GM18499 (cell line): Measurements from ENCODE around the gene PTP4A2.
"Not testable (repeated sequence)": the region's sequence is repeated elsewhere in the genome, so short reads cannot be mapped to it uniquely, and the experiment has no call there.

Source experiments
- ATAC-seq: cut with Tn5 transposase; IDR thresholded peaks from one replicate; pipeline ENCODE4 v1.9.1; 2021; ENCODE audit warnings: moderate number of reproducible peaks; ENCODE audit not compliant: insufficient read depth, unreplicated experiment

Gene PTP4A2

GRCh38 chr1:31926853-31927660 is 11.1 kb downstream of the PTP4A2 start:
- ATAC-seq = no peak

- ATAC-seq = no peak
Observed at GRCh38 chr1:31926252-31926651, 11.9 kb downstream of the PTP4A2 start.

- not testable (repeated sequence) for ATAC-seq
Observed at GRCh38 chr1:31925824-31926223, 12.3 kb downstream of the PTP4A2 start.

- no peak for ATAC-seq
Observed at GRCh38 chr1:31924839-31925238, 13.3 kb downstream of the PTP4A2 start.

- ATAC-seq = no peak
Observed at GRCh38 chr1:31923901-31924535, 14.2 kb downstream of the PTP4A2 start.

GRCh38 chr1:31920956-31921355 is 17.2 kb downstream of the PTP4A2 start:
- ATAC-seq = no peak

GRCh38 chr1:31919591-31919990 is 18.6 kb downstream of the PTP4A2 start:
- no peak for ATAC-seq

GRCh38 chr1:31915438-31915837 is 22.7 kb downstream of the PTP4A2 start:
- ATAC-seq = no peak

GRCh38 chr1:31913968-31914367 is 24.2 kb downstream of the PTP4A2 start:
- ATAC-seq = no peak

- ATAC-seq = no peak
Observed at GRCh38 chr1:31912839-31913239, 25.3 kb downstream of the PTP4A2 start.

GRCh38 chr1:31911994-31912780 is 26.0 kb downstream of the PTP4A2 start:
- no peak for ATAC-seq

GRCh38 chr1:31910933-31911332 is 27.2 kb downstream of the PTP4A2 start:
- no peak for ATAC-seq

GRCh38 chr1:31909691-31910090 is 28.5 kb downstream of the PTP4A2 start:
- ATAC-seq = no peak

GRCh38 chr1:31906557-31906956 is 31.6 kb downstream of the PTP4A2 start:
- ATAC-seq = no peak

- ATAC-seq = no peak
Observed at GRCh38 chr1:31905681-31906080, 32.5 kb downstream of the PTP4A2 start.

GRCh38 chr1:31905093-31905509 is 33.1 kb downstream of the PTP4A2 start:
- ATAC-seq = no peak

- ATAC-seq = no peak
Observed at GRCh38 chr1:31904339-31905092, 33.7 kb downstream of the PTP4A2 start.

GRCh38 chr1:31902510-31902860 is 35.7 kb downstream of the PTP4A2 start:
- no peak for ATAC-seq

GRCh38 chr1:31901838-31902509 is 36.2 kb downstream of the PTP4A2 start:
- ATAC-seq = no peak

- ATAC-seq = no peak
Observed at GRCh38 chr1:31900790-31901189, 37.4 kb downstream of the PTP4A2 start.
